ENCODE results near the gene RSPH1. TPM values are rescaled to one million over a fixed set of nuclear protein-coding genes. Genes with fewer than 3 reads are reported as not detected.

Gene RSPH1
- polyA plus RNA-seq, 1 of the 3 experiments (the other 2 are of a cell fraction) = 0.97 TPM

GRCh38 chr21:42469272-42469671 is 26.8 kb downstream of the RSPH1 start:
- H3K9me3 ChIP-seq = no peaks in the 10 kb centered on the region
- no peak overlapping the region for H3K9ac ChIP-seq
- 27% methylated on average over 2 of the region's 2 CpGs for WGBS (ENCODE audit: low lambda C conversion rate)
- H3K27me3 ChIP-seq (ENCODE audit: insufficient read depth) = no peaks in the 10 kb centered on the region
- H3K4me1 ChIP-seq (ENCODE audit: control insufficient read depth in 1 of 2, insufficient read depth in 2 of 2, low read depth in 1 of 2, low read length in 1 of 2) = peaks cover 0 to 4% of the 10 kb centered on the region in 2 experiments; a peak in 2 of 4 replicates
- DNase-seq = no peak
- H2AFZ ChIP-seq (ENCODE audit: low read depth) = no peak overlapping the region
- no peaks in the 10 kb centered on the region for H3K9me2 ChIP-seq
- ChIA-PET POLR2A (no interaction called here), CTCF (no interaction called here)
- H3K4me2 ChIP-seq = no peak overlapping the region
- no peaks in the 10 kb centered on the region for H4K20me1 ChIP-seq (ENCODE audit: insufficient read depth)
- no peaks in the 10 kb centered on the region for H3F3A ChIP-seq (replicated peaks; ENCODE audit: insufficient read depth)
- no peak overlapping the region for H3K4me3 ChIP-seq (ENCODE audit: low read depth in 2 of 2, low read length in 1 of 2)
- TF ChIP-seq JUND (IDR thresholded peaks at IDR 0.05) (no peak), POLR2AphosphoS5 (IDR thresholded peaks at IDR 0.05; ENCODE audit: low read depth, low read length) (no peak), RAD21 (IDR thresholded peaks at IDR 0.05; ENCODE audit: low read length) (no peak)
- H3K79me2 ChIP-seq (ENCODE audit: insufficient read depth) = no peaks in the 10 kb centered on the region
- H3K27ac ChIP-seq (ENCODE audit: low read depth in 2 of 2, low read length in 1 of 2) = no peak overlapping the region
- no peaks in the 10 kb centered on the region for H3K36me3 ChIP-seq (replicated peaks in 1 of 2; ENCODE audit: control insufficient read depth in 1 of 2, insufficient read depth in 2 of 2, low read length in 1 of 2)

DNA sequence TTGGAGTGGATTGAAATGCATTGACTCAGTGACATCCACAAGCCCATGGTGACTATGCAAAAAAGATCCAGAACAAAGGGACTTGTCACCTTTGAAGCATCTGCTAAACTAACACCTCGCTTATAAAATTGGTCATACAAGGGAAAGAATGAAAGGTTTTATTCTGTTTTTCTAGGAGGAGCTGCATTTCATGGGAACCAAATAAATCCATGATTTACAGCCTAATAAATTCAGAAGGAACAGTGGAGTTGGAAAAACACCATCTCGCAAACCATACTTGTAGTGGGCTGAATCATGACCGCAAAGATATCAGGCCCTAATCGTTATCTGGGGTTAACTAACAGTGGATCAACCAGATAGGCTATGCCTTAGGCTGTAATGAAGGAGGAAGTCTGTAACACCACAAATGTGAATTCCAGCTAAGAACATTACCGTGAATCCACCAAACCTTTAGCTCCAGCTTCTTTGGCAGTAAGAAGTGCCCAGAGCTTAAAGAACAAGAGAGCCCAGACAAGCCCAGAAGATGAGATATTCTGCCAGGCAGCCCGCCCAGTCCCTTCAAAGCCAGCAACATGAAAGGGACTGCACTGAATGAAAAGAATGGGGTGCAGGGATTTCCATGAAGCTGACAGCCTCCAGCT is 27.4 kb downstream of the RSPH1 start:
- H3K4me3 ChIP-seq (ENCODE audit: low read depth in 2 of 2, low read length in 1 of 2) = no peak overlapping the region
- no peaks in the 10 kb centered on the region for H3K9me3 ChIP-seq
- no peak for DNase-seq
- H3K36me3 ChIP-seq (replicated peaks in 1 of 2; ENCODE audit: control insufficient read depth in 1 of 2, insufficient read depth in 2 of 2, low read length in 1 of 2) = no peaks in the 10 kb centered on the region
- no peak overlapping the region for H3K4me2 ChIP-seq
- no peak overlapping the region for H2AFZ ChIP-seq (ENCODE audit: low read depth)
- H3F3A ChIP-seq (replicated peaks; ENCODE audit: insufficient read depth) = no peaks in the 10 kb centered on the region
- H3K27ac ChIP-seq (ENCODE audit: low read depth in 2 of 2, low read length in 1 of 2) = no peak overlapping the region
- H3K79me2 ChIP-seq (ENCODE audit: insufficient read depth) = no peaks in the 10 kb centered on the region
- no peaks in the 10 kb centered on the region; a peak in 2 of 4 replicates for H3K4me1 ChIP-seq (ENCODE audit: control insufficient read depth in 1 of 2, insufficient read depth in 2 of 2, low read depth in 1 of 2, low read length in 1 of 2)
- WGBS (ENCODE audit: low lambda C conversion rate) = 63% methylated on average over 6 of the region's 6 CpGs
- ChIA-PET POLR2A (no interaction called here), CTCF (interaction anchor here (0.7 to 1.1 kb wide), 3 partner anchors 9 to 323 kb away, joined by 3 read pairs; no protein-coding TSS in a partner anchor)
- no peaks in the 10 kb centered on the region for H4K20me1 ChIP-seq (ENCODE audit: insufficient read depth)
- H3K9me2 ChIP-seq = no peaks in the 10 kb centered on the region
- TF ChIP-seq GABPA (IDR thresholded peaks at IDR 0.05; ENCODE audit: low read depth) (no peak), MXI1 (IDR thresholded peaks at IDR 0.05; ENCODE audit: low read depth, low read length) (no peak), EP300 (IDR thresholded peaks at IDR 0.05; ENCODE audit: borderline replicate concordance in 1 of 2, low read depth in 1 of 2, low read length in 1 of 2) (no peak), NRF1 (IDR thresholded peaks at IDR 0.05; ENCODE audit: low read depth, low read length) (no peak), JUND (IDR thresholded peaks at IDR 0.05) (no peak), RXRA (IDR thresholded peaks at IDR 0.05; ENCODE audit: borderline replicate concordance, low read depth) (no peak), SIN3A (IDR thresholded peaks at IDR 0.05; ENCODE audit: borderline replicate concordance, low read depth, low read length) (no peak), SMC3 (IDR thresholded peaks at IDR 0.05; ENCODE audit: low read depth, low read length) (no peak), TCF12 (IDR thresholded peaks at IDR 0.05) (no peak)
- TF ChIP-seq, protein P1, sequence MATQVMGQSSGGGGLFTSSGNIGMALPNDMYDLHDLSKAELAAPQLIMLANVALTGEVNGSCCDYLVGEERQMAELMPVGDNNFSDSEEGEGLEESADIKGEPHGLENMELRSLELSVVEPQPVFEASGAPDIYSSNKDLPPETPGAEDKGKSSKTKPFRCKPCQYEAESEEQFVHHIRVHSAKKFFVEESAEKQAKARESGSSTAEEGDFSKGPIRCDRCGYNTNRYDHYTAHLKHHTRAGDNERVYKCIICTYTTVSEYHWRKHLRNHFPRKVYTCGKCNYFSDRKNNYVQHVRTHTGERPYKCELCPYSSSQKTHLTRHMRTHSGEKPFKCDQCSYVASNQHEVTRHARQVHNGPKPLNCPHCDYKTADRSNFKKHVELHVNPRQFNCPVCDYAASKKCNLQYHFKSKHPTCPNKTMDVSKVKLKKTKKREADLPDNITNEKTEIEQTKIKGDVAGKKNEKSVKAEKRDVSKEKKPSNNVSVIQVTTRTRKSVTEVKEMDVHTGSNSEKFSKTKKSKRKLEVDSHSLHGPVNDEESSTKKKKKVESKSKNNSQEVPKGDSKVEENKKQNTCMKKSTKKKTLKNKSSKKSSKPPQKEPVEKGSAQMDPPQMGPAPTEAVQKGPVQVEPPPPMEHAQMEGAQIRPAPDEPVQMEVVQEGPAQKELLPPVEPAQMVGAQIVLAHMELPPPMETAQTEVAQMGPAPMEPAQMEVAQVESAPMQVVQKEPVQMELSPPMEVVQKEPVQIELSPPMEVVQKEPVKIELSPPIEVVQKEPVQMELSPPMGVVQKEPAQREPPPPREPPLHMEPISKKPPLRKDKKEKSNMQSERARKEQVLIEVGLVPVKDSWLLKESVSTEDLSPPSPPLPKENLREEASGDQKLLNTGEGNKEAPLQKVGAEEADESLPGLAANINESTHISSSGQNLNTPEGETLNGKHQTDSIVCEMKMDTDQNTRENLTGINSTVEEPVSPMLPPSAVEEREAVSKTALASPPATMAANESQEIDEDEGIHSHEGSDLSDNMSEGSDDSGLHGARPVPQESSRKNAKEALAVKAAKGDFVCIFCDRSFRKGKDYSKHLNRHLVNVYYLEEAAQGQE (IDR thresholded peaks at IDR 0.05; ENCODE audit: low read depth, low read length) = no peak
- H3K27me3 ChIP-seq (ENCODE audit: insufficient read depth) = no peaks in the 10 kb centered on the region
- H3K9ac ChIP-seq = no peak overlapping the region
